T-cell (primary cell): ENCODE measurements around the gene INTS1. TPM values are rescaled to one million over a fixed set of nuclear protein-coding genes. Genes with fewer than 3 reads are reported as not detected.

Experiments
- ATAC-seq, 4 experiments: fragments of 200-7000 bp in 3 of 4; fragments of 150-1000 bp in 1 of 4; cut with Tn5 transposase; replicated peaks in 1 of 4; 1 replicate in 3 of 4; 2 replicates in 1 of 4; pipeline ENCODE4 v1.10.0; 2021; ENCODE audit warnings: moderate library complexity in 3 of 4, mild to moderate bottlenecking in 2 of 4, moderate number of reproducible peaks in 1 of 4
- CTCF ChIA-PET, 2 donors: fragments of 300-600 bp; sonication (Branson Sonifier 250); formaldehyde crosslinking; loops; one replicate each; lab custom pipeline; 2022; ENCODE audit warnings: antibody characterized with exemption in 2 of 2; lab: Charles Lee
- POLR2A ChIA-PET, 2 donors: fragments of 300-600 bp; sonication (Branson Sonifier 250); formaldehyde crosslinking; loops; one replicate each; lab custom pipeline; 2022; ENCODE audit warnings: antibody characterized with exemption in 2 of 2; lab: Charles Lee
- DNase-seq, 35 experiments: peaks; one replicate each; pipeline versions ENCODE4 v3.0.0 to v3.0.0-alpha.2; 2013 to 2023
- H3K27ac ChIP-seq: one replicate; pipeline ENCODE4 v1.5.1; 2013; ENCODE audit warnings: low read length
- H3K27me3 ChIP-seq, 2 experiments: replicated peaks in 1 of 2; 1 replicate in 1 of 2; 2 replicates in 1 of 2; pipeline versions ENCODE4 v1.6.1 to v1.7.0; 2013; ENCODE audit warnings: low read length in 1 of 2, mixed read lengths in 1 of 2; ENCODE audit not compliant: control insufficient read depth in 2 of 2, insufficient read depth in 2 of 2; ENCODE audit errors: extremely low read depth in 1 of 2
- H3K36me3 ChIP-seq, 2 donors: 1 replicate in 1 of 2; 2 replicates in 1 of 2; pipeline versions ENCODE4 v1.6.1 to v1.7.0; 2013; ENCODE audit warnings: low read length in 1 of 2; ENCODE audit not compliant: control insufficient read depth in 2 of 2, insufficient read depth in 1 of 2; ENCODE audit errors: extremely low read depth in 1 of 2
- H3K4me1 ChIP-seq, 2 experiments: 1 replicate in 1 of 2; 2 replicates in 1 of 2; pipeline versions ENCODE4 v1.6.1 to v1.7.0; 2013; ENCODE audit warnings: low read length in 2 of 2, mixed read lengths in 1 of 2; ENCODE audit not compliant: insufficient read depth in 2 of 2, control insufficient read depth in 1 of 2; ENCODE audit errors: extremely low read depth in 1 of 2
- H3K4me3 ChIP-seq, 2 donors: 1 replicate in 1 of 2; 2 replicates in 1 of 2; pipeline versions ENCODE4 v1.5.1 to v1.7.0; 2013; ENCODE audit warnings: mild to moderate bottlenecking in 2 of 2, low read length in 1 of 2, moderate library complexity in 1 of 2; ENCODE audit not compliant: control insufficient read depth in 1 of 2; ENCODE audit errors: extremely low read depth in 1 of 2
- H3K9me3 ChIP-seq: 2 replicates; pipeline ENCODE4 v1.7.0; 2013
- H3K27ac Mint-ChIP-seq, 2 donors: one replicate each; pipeline ENCODE4 v1.8.0; 2020 to 2021; ENCODE audit warnings: mild to moderate bottlenecking in 2 of 2, mixed read lengths in 2 of 2
- H3K27me3 Mint-ChIP-seq, 2 donors: one replicate each; pipeline ENCODE4 v1.8.0; 2021 to 2022; ENCODE audit warnings: mixed read lengths in 2 of 2
- H3K36me3 Mint-ChIP-seq: one replicate; pipeline ENCODE4 v1.8.0; 2021; ENCODE audit warnings: mixed read lengths
- H3K4me1 Mint-ChIP-seq, 3 donors: one replicate each; pipeline ENCODE4 v1.8.0; 2020 to 2022; ENCODE audit warnings: mixed read lengths in 3 of 3, mild to moderate bottlenecking in 1 of 3
- H3K4me3 Mint-ChIP-seq, 3 donors: one replicate each; pipeline ENCODE4 v1.8.0; 2020 to 2022; ENCODE audit warnings: mild to moderate bottlenecking in 3 of 3, mixed read lengths in 3 of 3, moderate library complexity in 3 of 3
- H3K9me3 Mint-ChIP-seq, 3 donors: one replicate each; pipeline ENCODE4 v1.8.0; 2020 to 2022; ENCODE audit warnings: mixed read lengths in 3 of 3
- whole genome bisulfite sequencing: methylation state at CpG from one replicate; pipeline ENCODE4 v1.1.5; 2013; ENCODE audit warnings: missing lambda C conversion rate; ENCODE audit not compliant: insufficient coverage; 5-methylcytosine and 5-hydroxymethylcytosine counted together
- total RNA-seq, 35 experiments: library from RNA in 6 of 35; stranded (reverse) in 6 of 35; fragments of 120-200 nt in 1 of 35; gene quantifications; one replicate each; pipeline versions ENCODE4 v1.2.1 to v1.2.4 and lab custom pipeline; 2013 to 2026

The INTS1 gene
- 100 to 1,000 TPM; 102 to 147 (median 131) TPM for total RNA-seq
- total RNA-seq (2013) = 30.8 TPM
- total RNA-seq (lab: John Stamatoyannopoulos, UW) = 101 to 239 (median 189) reads per million in 29 experiments

GRCh38 chr7:1503816-1504775, at the start of gene INTS1:
TSS of gene INTS1 (minus strand) at chr7:1504389. CDS start at chr7:1503960, 429 bp downstream.
- POLR2A ChIA-PET = interaction anchor here in 1 of 2 donors (0.7 kb wide), 1 partner anchor 1000 kb away, joined by 3 read pairs; no protein-coding TSS in a partner anchor
- WGBS = 1% methylated on average over 109 of the region's 118 CpGs
- peaks cover 42 to 50% (median 43%) of the 10 kb centered on the region in 3 donors for H3K4me1 Mint-ChIP-seq
- peaks cover 0 to 4% of the 10 kb centered on the region in 2 donors for H3K27me3 Mint-ChIP-seq
- Histone ChIP-seq H3K9me3 (no peaks in the 10 kb centered on the region), H3K27me3 (peaks cover 0 to 18% of the 10 kb centered on the region in 2 experiments), H3K36me3 (peaks cover 24 to 30% of the 10 kb centered on the region in 2 donors), H3K4me1 (peaks cover 24 to 57% of the 10 kb centered on the region in 2 experiments), H3K4me3 (peak within 1 kb of the TSS; percentile 75 to 92), H3K27ac (no peak within 1 kb of the TSS)
- H3K9me3 Mint-ChIP-seq = no peaks in the 10 kb centered on the region
- DNase-seq = peak; percentile 76 to 93 (median 87)
- peaks cover 22% of the 10 kb centered on the region for H3K36me3 Mint-ChIP-seq
- H3K27ac Mint-ChIP-seq = peak within 1 kb of the TSS; percentile 61
- peak; percentile 89 to 96 (median 94) for ATAC-seq
- CTCF ChIA-PET = interaction anchor here (0.6 to 0.7 kb wide), 2 partner anchors 843 to 917 kb away, joined by 3 to 4 read pairs; no protein-coding TSS in a partner anchor
- peak within 1 kb of the TSS; percentile 82 to 85 (median 85) for H3K4me3 Mint-ChIP-seq

GRCh38 chr7:1553512-1554210, 49.5 kb upstream of the INTS1 start:
- Mint-ChIP-seq H3K27me3 (no peaks in the 10 kb centered on the region), H3K4me1 (peaks cover 0 to 3% (median under 1%) of the 10 kb centered on the region in 3 donors), H3K27ac (no peak overlapping the region), H3K36me3 (no peaks in the 10 kb centered on the region), H3K9me3 (no peaks in the 10 kb centered on the region), H3K4me3 (no peak overlapping the region)
- ATAC-seq (no peak), DNase-seq (no peak)
- 92% methylated on average over 26 of the region's 28 CpGs for WGBS
- Histone ChIP-seq H3K9me3 (no peaks in the 10 kb centered on the region), H3K27me3 (peaks cover 0 to 14% of the 10 kb centered on the region in 2 experiments), H3K4me3 (no peak overlapping the region), H3K36me3 (no peaks in the 10 kb centered on the region), H3K27ac (no peak overlapping the region), H3K4me1 (peaks cover 2 to 14% of the 10 kb centered on the region in 2 experiments)
- CTCF ChIA-PET = interaction anchor here in 1 of 2 donors (0.6 kb wide), 1 partner anchor 223 kb away, joined by 6 read pairs; no protein-coding TSS in a partner anchor
- POLR2A ChIA-PET = no interaction called here

GRCh38 chr7:1552200-1552599, 48.0 kb upstream of the INTS1 start:
- ChIA-PET CTCF (no interaction called here), POLR2A (no interaction called here)
- H3K9me3 ChIP-seq = no peaks in the 10 kb centered on the region
- peaks cover 2 to 14% of the 10 kb centered on the region in 2 experiments for H3K4me1 ChIP-seq
- H3K27me3 Mint-ChIP-seq = no peaks in the 10 kb centered on the region
- no peak overlapping the region for H3K4me3 ChIP-seq
- H3K36me3 Mint-ChIP-seq = no peaks in the 10 kb centered on the region
- DNase-seq (no peak), ATAC-seq (no peak)
- H3K27ac ChIP-seq = no peak overlapping the region
- no peak overlapping the region for H3K27ac Mint-ChIP-seq
- peaks cover 0 to 7% (median 6%) of the 10 kb centered on the region in 3 donors for H3K4me1 Mint-ChIP-seq
- no peak overlapping the region for H3K4me3 Mint-ChIP-seq
- no CpG with 5 or more reads among the region's 7 CpGs for WGBS
- no peaks in the 10 kb centered on the region for H3K9me3 Mint-ChIP-seq
- H3K36me3 ChIP-seq = no peaks in the 10 kb centered on the region
- H3K27me3 ChIP-seq = peaks cover 0 to 14% of the 10 kb centered on the region in 2 experiments

- no peak for ATAC-seq
- H3K27me3 Mint-ChIP-seq = no peaks in the 10 kb centered on the region
- Histone ChIP-seq H3K4me3 (no peak overlapping the region), H3K27me3 (peaks cover 0 to 11% of the 10 kb centered on the region in 2 experiments), H3K9me3 (no peaks in the 10 kb centered on the region), H3K4me1 (peaks cover 2 to 8% of the 10 kb centered on the region in 2 experiments), H3K27ac (no peak overlapping the region), H3K36me3 (peaks cover 0 to 6% of the 10 kb centered on the region in 2 donors)
- no peak for DNase-seq
- H3K4me1 Mint-ChIP-seq = peaks cover 0 to 7% (median 3%) of the 10 kb centered on the region in 3 donors
- CTCF ChIA-PET = no interaction called here
- H3K4me3 Mint-ChIP-seq = no peak overlapping the region
- no peak overlapping the region for H3K27ac Mint-ChIP-seq
- 99% methylated on average over 14 of the region's 17 CpGs for WGBS
- POLR2A ChIA-PET = no interaction called here
- H3K36me3 Mint-ChIP-seq = no peaks in the 10 kb centered on the region
- no peaks in the 10 kb centered on the region for H3K9me3 Mint-ChIP-seq
Observed at GRCh38 chr7:1550846-1551155, 46.6 kb upstream of the INTS1 start.

- peaks cover 0 to 10% of the 10 kb centered on the region in 2 experiments for H3K27me3 ChIP-seq
- Mint-ChIP-seq H3K36me3 (no peaks in the 10 kb centered on the region), H3K4me3 (no peak overlapping the region), H3K27ac (no peak overlapping the region), H3K9me3 (no peaks in the 10 kb centered on the region), H3K4me1 (peaks cover 0 to 7% (median 3%) of the 10 kb centered on the region in 3 donors), H3K27me3 (no peaks in the 10 kb centered on the region)
- H3K9me3 ChIP-seq = no peaks in the 10 kb centered on the region
- WGBS = 95% methylated on average over 41 of the region's 42 CpGs
- H3K4me1 ChIP-seq = peaks cover 0 to 2% of the 10 kb centered on the region in 2 experiments
- no peak overlapping the region for H3K4me3 ChIP-seq
- peak in 1 of 35 experiments; percentile 2 for DNase-seq
- CTCF ChIA-PET = no interaction called here
- peaks cover 0 to 6% of the 10 kb centered on the region in 2 donors for H3K36me3 ChIP-seq
- ATAC-seq = no peak
- no peak overlapping the region for H3K27ac ChIP-seq
- POLR2A ChIA-PET = no interaction called here
Observed at GRCh38 chr7:1550005-1550845, 46.0 kb upstream of the INTS1 start.
